ENCODE data around the gene CDH22.

The CDH22 gene

GRCh38 chr20:46343348-46343974 lies 35.2 kb upstream of the CDH22 start:
- DNase-seq (ENCODE audit: low read depth, low spot score), result no peak

- no peak for DNase-seq (ENCODE audit: low read depth, low spot score)
These were observed 34.4 kb upstream of the CDH22 start for GRCh38 chr20:46342451-46343347.

- DNase-seq (ENCODE audit: low read depth, low spot score), result no peak
These were observed 33.7 kb upstream of the CDH22 start for GRCh38 chr20:46342010-46342378.

GRCh38 chr20:46341074-46342009 lies 33.0 kb upstream of the CDH22 start:
- DNase-seq (ENCODE audit: low read depth, low spot score), result no peak

- DNase-seq (ENCODE audit: low read depth, low spot score), result no peak
These were observed 30.7 kb upstream of the CDH22 start for GRCh38 chr20:46339037-46339436.

GRCh38 chr20:46336735-46337134 lies 28.4 kb upstream of the CDH22 start:
- DNase-seq (ENCODE audit: low read depth, low spot score), result no peak

GRCh38 chr20:46334303-46334904 lies 26.1 kb upstream of the CDH22 start:
- no peak for DNase-seq (ENCODE audit: low read depth, low spot score)

GRCh38 chr20:46333161-46333991 lies 25.1 kb upstream of the CDH22 start:
- DNase-seq (ENCODE audit: low read depth, low spot score), result no peak

- no peak for DNase-seq (ENCODE audit: low read depth, low spot score)
These were observed 24.3 kb upstream of the CDH22 start for GRCh38 chr20:46332373-46333160.

- DNase-seq (ENCODE audit: low read depth, low spot score), result no peak
These were observed 23.5 kb upstream of the CDH22 start for GRCh38 chr20:46331611-46332361.

GRCh38 chr20:46330831-46331371 lies 22.6 kb upstream of the CDH22 start:
- DNase-seq (ENCODE audit: low read depth, low spot score), result no peak

- no peak for DNase-seq (ENCODE audit: low read depth, low spot score)
These were observed 21.9 kb upstream of the CDH22 start for GRCh38 chr20:46330072-46330763.

GRCh38 chr20:46328200-46328882 lies 20.0 kb upstream of the CDH22 start:
- no peak for DNase-seq (ENCODE audit: low read depth, low spot score)

GRCh38 chr20:46327557-46327956 lies 19.3 kb upstream of the CDH22 start:
- DNase-seq (ENCODE audit: low read depth, low spot score), result no peak

GRCh38 chr20:46325789-46326188 lies 17.5 kb upstream of the CDH22 start:
- no peak for DNase-seq (ENCODE audit: low read depth, low spot score)

GRCh38 chr20:46324960-46325703 lies 16.8 kb upstream of the CDH22 start:
- peak; percentile 44 for DNase-seq (ENCODE audit: low read depth, low spot score)

GRCh38 chr20:46324379-46324778 lies 16.1 kb upstream of the CDH22 start:
- DNase-seq (ENCODE audit: low read depth, low spot score), result no peak
